Activated CD4-positive, alpha-beta T cell treated with anti-CD3 and anti-CD28 coated beads for 4 hours (primary cell): ENCODE results near the gene DDX47.

Experiments used
- DNase-seq, 2 donors: peaks; one replicate each; pipeline ENCODE4 v3.0.0-alpha.2; 2020

The DDX47 gene

GRCh38 chr12:12877153-12877768 lies 64.1 kb downstream of the DDX47 start:
- no peak for DNase-seq

DNA sequence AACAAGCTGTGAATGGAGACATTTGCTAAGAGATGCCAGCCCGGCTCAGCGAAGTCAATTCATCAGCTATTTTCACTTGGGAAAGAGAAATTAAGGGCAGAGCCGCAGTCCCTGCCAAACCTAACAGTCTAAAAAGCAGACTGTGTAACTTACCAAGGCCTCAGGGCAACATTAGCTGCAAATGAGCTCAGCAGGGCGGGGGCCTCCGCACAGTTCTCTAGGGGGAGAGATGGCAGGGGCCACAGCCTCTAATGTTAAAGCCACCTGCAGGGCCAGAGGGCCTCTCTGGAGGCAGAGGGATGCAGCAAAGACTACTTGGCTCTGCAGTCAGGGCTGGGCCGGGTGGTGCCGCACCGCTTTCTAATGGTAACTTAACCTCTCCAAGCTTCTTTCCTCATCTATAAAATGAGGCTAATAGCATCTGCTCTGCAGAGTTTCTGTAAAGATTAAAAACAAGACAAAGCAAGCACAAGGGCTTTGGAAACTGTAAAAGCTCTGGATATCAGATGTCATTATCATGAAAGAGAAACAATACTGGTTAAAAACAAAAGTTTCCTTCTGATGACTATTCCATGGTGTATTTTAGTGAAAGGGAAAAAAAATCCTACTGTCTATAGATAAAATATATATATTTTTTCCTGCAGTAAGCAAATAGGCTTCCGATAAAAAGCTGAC lies 64.8 kb downstream of the DDX47 start:
- DNase-seq = no peak
